Fibroblast of skin of left biceps (primary cell): ENCODE results near the gene AFG1L.
"Not testable (repeated sequence)": the region's sequence is repeated elsewhere in the genome, so short reads cannot be mapped to it uniquely, and the experiment has no call there.

Source experiments
- DNase-seq, 2 experiments: peaks; one replicate each; pipeline ENCODE4 v3.0.0-alpha.2; 2013; ENCODE audit warnings: low read depth in 2 of 2

Gene AFG1L

GRCh38 chr6:108556866-108557493, 262.1 kb downstream of the AFG1L start:
- DNase-seq = no peak

GRCh38 chr6:108557494-108558371, 262.9 kb downstream of the AFG1L start:
- no peak for DNase-seq

- peak; percentile 98 to 99 for DNase-seq
These were observed 263.7 kb downstream of the AFG1L start for GRCh38 chr6:108558372-108559096.

GRCh38 chr6:108559097-108559883, 264.4 kb downstream of the AFG1L start:
- peak; percentile 75 to 76 for DNase-seq

- DNase-seq = peak; percentile 63 to 66
These were observed 265.1 kb downstream of the AFG1L start for GRCh38 chr6:108559884-108560462.

- peak; percentile 59 to 63 for DNase-seq
These were observed 265.8 kb downstream of the AFG1L start, which contains the start of gene FOXO3 for GRCh38 chr6:108560463-108561308. FOXO3 (plus strand) TSS chr6:108560917; CDS start chr6:108561209, 292 bp downstream.

- not testable (repeated sequence) for DNase-seq
These were observed 266.4 kb downstream of the AFG1L start for GRCh38 chr6:108561309-108561647.

- no peak for DNase-seq
These were observed 267.1 kb downstream of the AFG1L start for GRCh38 chr6:108561742-108562502.

- DNase-seq = no peak
These were observed 267.7 kb downstream of the AFG1L start for GRCh38 chr6:108562503-108562993.

GRCh38 chr6:108563292-108563691, 268.4 kb downstream of the AFG1L start:
- no peak for DNase-seq

GRCh38 chr6:108564178-108564577, 269.3 kb downstream of the AFG1L start:
- peak; percentile 92 to 94 for DNase-seq

GRCh38 chr6:108565091-108565766, 270.4 kb downstream of the AFG1L start:
- DNase-seq = no peak

GRCh38 chr6:108565893-108566292, 271.0 kb downstream of the AFG1L start:
- no peak for DNase-seq

GRCh38 chr6:108566406-108566805, 271.6 kb downstream of the AFG1L start:
- DNase-seq = no peak

GRCh38 chr6:108568101-108568500, 273.2 kb downstream of the AFG1L start:
- no peak for DNase-seq

GRCh38 chr6:108568551-108569305, 273.9 kb downstream of the AFG1L start:
- DNase-seq = no peak

GRCh38 chr6:108570517-108570916, 275.7 kb downstream of the AFG1L start:
- no peak for DNase-seq
